ENCODE measurements around the gene FRK.

GRCh38 chr6:115905471-115905870 lies 155.2 kb downstream of the FRK start:
- TF ChIP-seq CTCF (conservative IDR thresholded peaks at IDR 0.05): no peak
- TF ChIP-seq EZH2 (IDR thresholded peaks at IDR 0.05; ENCODE audit: low read depth): no peak
